Stimulated activated naive CD8-positive, alpha-beta T cell treated with anti-CD3 and anti-CD28 coated beads, Interleukin-15, Interleukin-2, amounts not matched to agents 100 ng/mL and 50 ng/mL, for 24 hours (primary cell): Measurements from ENCODE around the gene CADM3.
A peak's percentile ranks its signal among the peaks of the same experiment; 100 is the strongest.

Source experiments
- H3K27ac Mint-ChIP-seq: one replicate; pipeline ENCODE4 v1.8.0; 2021; ENCODE audit warnings: mild to moderate bottlenecking, mixed read lengths
- H3K27me3 Mint-ChIP-seq: one replicate; pipeline ENCODE4 v1.8.0; 2021; ENCODE audit warnings: mixed read lengths
- H3K36me3 Mint-ChIP-seq: one replicate; pipeline ENCODE4 v1.8.0; 2021; ENCODE audit warnings: low read depth, mixed read lengths
- H3K4me1 Mint-ChIP-seq: one replicate; pipeline ENCODE4 v1.8.0; 2021; ENCODE audit warnings: low read depth, mixed read lengths
- H3K4me3 Mint-ChIP-seq: one replicate; pipeline ENCODE4 v1.8.0; 2021; ENCODE audit warnings: mild to moderate bottlenecking, mixed read lengths
- H3K9me3 Mint-ChIP-seq: one replicate; pipeline ENCODE4 v1.8.0; 2021; ENCODE audit warnings: mixed read lengths

Gene CADM3

GRCh38 chr1:159162516-159163265 lies 8.7 kb upstream of the CADM3 start:
- Mint-ChIP-seq H3K27ac (no peak overlapping the region), H3K4me1 (no peaks in the 10 kb centered on the region), H3K9me3 (no peaks in the 10 kb centered on the region), H3K4me3 (no peak overlapping the region), H3K27me3 (peaks cover 48% of the 10 kb centered on the region), H3K36me3 (no peaks in the 10 kb centered on the region)

- H3K9me3 Mint-ChIP-seq = no peaks in the 10 kb centered on the region
- no peak overlapping the region for H3K4me3 Mint-ChIP-seq
- H3K27me3 Mint-ChIP-seq = peaks cover 54% of the 10 kb centered on the region
- no peaks in the 10 kb centered on the region for H3K4me1 Mint-ChIP-seq
- no peaks in the 10 kb centered on the region for H3K36me3 Mint-ChIP-seq
- no peak overlapping the region for H3K27ac Mint-ChIP-seq
Observed at GRCh38 chr1:159163614-159164228, 7.7 kb upstream of the CADM3 start.

GRCh38 chr1:159168043-159168442 lies 3.4 kb upstream of the CADM3 start:
- Mint-ChIP-seq H3K9me3 (no peaks in the 10 kb centered on the region), H3K36me3 (no peaks in the 10 kb centered on the region), H3K27me3 (peaks cover 55% of the 10 kb centered on the region), H3K27ac (no peak overlapping the region), H3K4me3 (no peak overlapping the region), H3K4me1 (peaks cover 4% of the 10 kb centered on the region)

GRCh38 chr1:159170639-159171038 lies 776 bp upstream of the CADM3 start:
- no peaks in the 10 kb centered on the region for H3K36me3 Mint-ChIP-seq
- no peak overlapping the region for H3K27ac Mint-ChIP-seq
- H3K4me3 Mint-ChIP-seq = no peak overlapping the region

GRCh38 chr1:159171688-159172501 lies 480 bp downstream of the CADM3 start:
- Mint-ChIP-seq H3K9me3 (no peaks in the 10 kb centered on the region), H3K4me3 (peak overlapping the region; percentile 28), H3K27ac (no peak overlapping the region), H3K36me3 (no peaks in the 10 kb centered on the region), H3K4me1 (peaks cover 4% of the 10 kb centered on the region), H3K27me3 (peaks cover 64% of the 10 kb centered on the region)

More at GRCh38 chr1:159170639-159171038, 776 bp upstream of the CADM3 start:
- H3K4me1 Mint-ChIP-seq = peaks cover 4% of the 10 kb centered on the region
- H3K27me3 Mint-ChIP-seq = peaks cover 69% of the 10 kb centered on the region
- no peaks in the 10 kb centered on the region for H3K9me3 Mint-ChIP-seq

- Mint-ChIP-seq H3K27me3 (peaks cover 64% of the 10 kb centered on the region), H3K36me3 (no peaks in the 10 kb centered on the region), H3K27ac (no peak overlapping the region), H3K4me3 (no peak overlapping the region), H3K9me3 (no peaks in the 10 kb centered on the region), H3K4me1 (peaks cover 4% of the 10 kb centered on the region)
Observed at GRCh38 chr1:159172614-159173291, 1.3 kb downstream of the CADM3 start.

- Mint-ChIP-seq H3K36me3 (no peaks in the 10 kb centered on the region), H3K9me3 (no peaks in the 10 kb centered on the region), H3K4me3 (no peak overlapping the region), H3K27me3 (peaks cover 60% of the 10 kb centered on the region), H3K27ac (no peak overlapping the region), H3K4me1 (peaks cover 4% of the 10 kb centered on the region)
Observed at GRCh38 chr1:159173320-159173719, 1.9 kb downstream of the CADM3 start.

GRCh38 chr1:159175571-159175970 lies 4.2 kb downstream of the CADM3 start:
- no peak overlapping the region for H3K4me3 Mint-ChIP-seq
- no peaks in the 10 kb centered on the region for H3K9me3 Mint-ChIP-seq
- peaks cover 4% of the 10 kb centered on the region for H3K4me1 Mint-ChIP-seq
- peaks cover 59% of the 10 kb centered on the region for H3K27me3 Mint-ChIP-seq
- H3K27ac Mint-ChIP-seq = no peak overlapping the region
- H3K36me3 Mint-ChIP-seq = no peaks in the 10 kb centered on the region

- no peak overlapping the region for H3K4me3 Mint-ChIP-seq
- H3K36me3 Mint-ChIP-seq = no peaks in the 10 kb centered on the region
- H3K27me3 Mint-ChIP-seq = peaks cover 62% of the 10 kb centered on the region
- no peak overlapping the region for H3K27ac Mint-ChIP-seq
- H3K9me3 Mint-ChIP-seq = no peaks in the 10 kb centered on the region
- no peaks in the 10 kb centered on the region for H3K4me1 Mint-ChIP-seq
Observed at GRCh38 chr1:159177272-159177907, 6.0 kb downstream of the CADM3 start.

- H3K36me3 Mint-ChIP-seq = no peaks in the 10 kb centered on the region
- no peak overlapping the region for H3K4me3 Mint-ChIP-seq
- H3K27me3 Mint-ChIP-seq = peaks cover 52% of the 10 kb centered on the region
- no peaks in the 10 kb centered on the region for H3K4me1 Mint-ChIP-seq
- H3K9me3 Mint-ChIP-seq = no peaks in the 10 kb centered on the region
- no peak overlapping the region for H3K27ac Mint-ChIP-seq
Observed at GRCh38 chr1:159179906-159180305, 8.5 kb downstream of the CADM3 start.

GRCh38 chr1:159180516-159180915 lies 9.1 kb downstream of the CADM3 start:
- H3K27ac Mint-ChIP-seq = no peak overlapping the region
- peaks cover 53% of the 10 kb centered on the region for H3K27me3 Mint-ChIP-seq
- H3K4me3 Mint-ChIP-seq = no peak overlapping the region
- no peaks in the 10 kb centered on the region for H3K36me3 Mint-ChIP-seq
- H3K4me1 Mint-ChIP-seq = no peaks in the 10 kb centered on the region
- H3K9me3 Mint-ChIP-seq = no peaks in the 10 kb centered on the region

- Mint-ChIP-seq H3K9me3 (no peaks in the 10 kb centered on the region), H3K27me3 (peaks cover 57% of the 10 kb centered on the region), H3K36me3 (no peaks in the 10 kb centered on the region), H3K4me1 (no peaks in the 10 kb centered on the region), H3K27ac (no peak overlapping the region), H3K4me3 (no peak overlapping the region)
Observed at GRCh38 chr1:159181328-159182024, 10.1 kb downstream of the CADM3 start.

GRCh38 chr1:159184201-159184600 lies 12.8 kb downstream of the CADM3 start:
- Mint-ChIP-seq H3K4me3 (no peak overlapping the region), H3K36me3 (no peaks in the 10 kb centered on the region), H3K27me3 (peaks cover 66% of the 10 kb centered on the region), H3K27ac (no peak overlapping the region), H3K4me1 (peaks cover 5% of the 10 kb centered on the region), H3K9me3 (no peaks in the 10 kb centered on the region)

- H3K27ac Mint-ChIP-seq = no peak overlapping the region
- peaks cover 68% of the 10 kb centered on the region for H3K27me3 Mint-ChIP-seq
- no peaks in the 10 kb centered on the region for H3K9me3 Mint-ChIP-seq
- H3K4me1 Mint-ChIP-seq = peaks cover 5% of the 10 kb centered on the region
- H3K4me3 Mint-ChIP-seq = no peak overlapping the region
- no peaks in the 10 kb centered on the region for H3K36me3 Mint-ChIP-seq
Observed at GRCh38 chr1:159185121-159185520, 13.7 kb downstream of the CADM3 start.
